GM18526 (cell line): ENCODE measurements around the gene GLI3.

Experiments used
- POLR2A ChIP-seq: IDR thresholded peaks from 3 replicates; pipeline ENCODE4 v1.6.1; 2011; ENCODE audit not compliant: insufficient read length; ENCODE audit errors: extremely low read depth

GLI3 gene

GRCh38 chr7:42236976-42237810, at the start of gene GLI3:
TSS of gene GLI3 (minus strand) at chr7:42237209. CDS start at chr7:42223253, 13,956 bp downstream.
- no peak for TF ChIP-seq POLR2A

GRCh38 chr7:42285383-42285824, 48.4 kb upstream of the GLI3 start:
- TF ChIP-seq POLR2A = no peak

GRCh38 chr7:42283553-42283952, 46.5 kb upstream of the GLI3 start:
- TF ChIP-seq POLR2A = no peak

- TF ChIP-seq POLR2A = no peak
Observed at GRCh38 chr7:42278344-42278743, 41.3 kb upstream of the GLI3 start.

GRCh38 chr7:42274053-42274452, 37.0 kb upstream of the GLI3 start:
- no peak for TF ChIP-seq POLR2A

GRCh38 chr7:42272793-42273665, 36.0 kb upstream of the GLI3 start:
- no peak for TF ChIP-seq POLR2A

GRCh38 chr7:42269161-42269560, 32.2 kb upstream of the GLI3 start:
- TF ChIP-seq POLR2A = no peak

- no peak for TF ChIP-seq POLR2A
Observed at GRCh38 chr7:42264702-42265101, 27.7 kb upstream of the GLI3 start.

GRCh38 chr7:42263971-42264370, 27.0 kb upstream of the GLI3 start:
- TF ChIP-seq POLR2A = no peak

- TF ChIP-seq POLR2A = no peak
Observed at GRCh38 chr7:42262964-42263363, 26.0 kb upstream of the GLI3 start.

- TF ChIP-seq POLR2A = no peak
Observed at GRCh38 chr7:42254217-42254616, 17.2 kb upstream of the GLI3 start.

- no peak for TF ChIP-seq POLR2A
Observed at GRCh38 chr7:42253316-42253715, 16.3 kb upstream of the GLI3 start.

GRCh38 chr7:42250411-42250810, 13.4 kb upstream of the GLI3 start:
- TF ChIP-seq POLR2A = no peak

GRCh38 chr7:42248579-42248978, 11.6 kb upstream of the GLI3 start:
- no peak for TF ChIP-seq POLR2A

GRCh38 chr7:42247301-42247700, 10.3 kb upstream of the GLI3 start:
- TF ChIP-seq POLR2A = no peak

GRCh38 chr7:42244828-42245227, 7.8 kb upstream of the GLI3 start:
- no peak for TF ChIP-seq POLR2A
